GM21526 (cell line): ENCODE data around the gene SUPT3H.

Experiments used
- ATAC-seq: cut with Tn5 transposase; IDR thresholded peaks from one replicate; pipeline ENCODE4 v1.9.1; 2021; ENCODE audit warnings: moderate library complexity; ENCODE audit not compliant: unreplicated experiment, low FRiP score

SUPT3H gene

DNA sequence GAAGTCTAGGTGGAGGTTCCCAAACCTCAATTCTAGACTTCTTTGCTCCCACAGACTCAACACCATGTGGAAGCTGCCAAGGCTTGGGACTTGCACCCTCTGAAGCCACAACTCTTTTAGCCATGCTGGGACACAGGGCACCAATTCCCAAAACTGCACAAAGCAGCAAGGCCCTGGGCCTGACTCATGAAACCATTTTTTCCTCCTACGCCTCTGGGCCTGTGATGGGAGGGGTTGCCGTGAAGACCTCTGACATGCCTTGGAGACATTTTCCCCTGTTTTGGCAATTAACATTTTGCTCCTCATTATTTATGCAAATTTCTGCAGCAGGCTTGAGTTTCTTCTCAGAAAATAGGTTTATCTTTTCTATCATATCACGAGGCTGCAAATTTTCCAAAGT lies 405.0 kb downstream of the SUPT3H start:
- no peak for ATAC-seq

DNA sequence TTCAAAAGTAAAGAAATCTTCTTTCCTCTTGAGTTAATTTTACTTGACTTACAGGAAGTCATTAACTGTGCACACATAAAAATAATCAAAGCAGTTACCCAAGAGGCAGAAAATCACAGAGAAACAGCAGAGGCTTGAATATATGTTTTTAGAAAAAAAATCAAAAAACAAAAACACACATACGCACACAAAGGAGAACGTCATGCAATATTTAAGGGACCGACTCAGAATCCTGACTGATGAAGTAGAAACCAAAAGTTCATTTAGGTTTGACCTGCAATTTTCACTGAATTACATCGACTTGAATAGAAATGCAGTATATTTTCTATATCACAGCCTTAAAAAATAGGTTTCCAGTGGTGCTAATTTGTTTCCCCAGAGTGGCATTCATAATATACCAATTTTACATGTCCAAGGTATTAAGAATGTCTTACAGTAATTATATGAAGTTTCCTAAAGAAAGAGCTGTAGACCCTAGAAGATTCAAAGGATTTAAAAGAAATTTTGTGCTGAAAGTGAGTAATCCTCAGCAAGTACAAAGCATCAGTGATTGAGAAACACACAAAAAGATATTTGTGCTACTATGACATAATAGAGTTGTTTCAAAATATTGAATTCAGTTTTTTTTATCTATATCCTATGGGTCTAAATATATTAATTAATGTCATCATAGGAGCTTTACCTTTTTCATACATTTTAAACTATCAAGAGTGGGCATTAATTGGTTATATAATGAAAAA lies 408.1 kb downstream of the SUPT3H start:
- no peak for ATAC-seq

DNA sequence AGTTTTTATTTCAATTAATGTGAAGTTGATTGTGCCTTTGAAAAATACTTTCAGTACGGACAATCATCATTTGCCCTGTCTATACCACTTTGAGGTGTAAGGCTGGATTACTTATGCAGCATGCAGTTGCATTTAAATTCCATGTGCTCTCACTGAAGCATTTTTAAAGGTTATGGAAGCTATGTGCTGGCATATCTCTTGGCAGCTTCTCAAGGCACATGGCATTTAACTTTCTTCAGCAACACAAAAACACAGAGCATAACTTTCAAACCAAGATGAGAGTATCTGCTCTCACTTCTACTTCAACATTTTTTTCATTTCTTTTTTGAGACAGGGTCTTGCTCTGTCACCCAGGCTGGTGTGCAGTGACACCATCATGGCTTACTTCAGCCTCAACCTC lies 410.3 kb downstream of the SUPT3H start:
- ATAC-seq, result no peak

DNA sequence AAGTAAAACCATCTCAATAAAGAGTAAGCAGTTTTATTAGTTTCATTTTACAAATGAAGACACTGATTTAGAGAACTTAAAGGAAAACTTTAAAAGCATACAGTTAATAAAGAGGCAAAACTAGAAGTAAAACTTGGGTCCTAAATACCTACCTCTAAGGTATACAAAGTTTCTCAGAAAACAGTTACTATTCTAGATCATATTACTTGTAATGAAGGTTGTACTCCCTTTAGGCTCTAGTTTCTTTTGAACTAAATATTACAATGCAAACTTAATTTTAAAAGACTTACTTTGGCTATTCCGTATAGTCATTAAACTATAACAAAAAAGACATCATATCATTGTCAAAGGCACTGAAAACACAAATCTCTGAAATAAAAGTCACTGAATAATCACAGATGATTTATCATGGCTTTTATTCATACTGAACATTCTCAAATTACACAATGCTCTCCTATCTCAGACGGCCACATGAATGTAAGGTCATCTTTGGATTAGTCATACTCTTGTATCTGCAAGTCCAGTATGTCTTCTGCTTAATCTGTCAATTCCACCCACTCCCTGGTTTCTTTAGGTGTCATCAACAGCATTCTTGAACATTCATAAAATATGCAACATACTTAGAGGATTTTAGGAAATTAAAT lies 411.2 kb downstream of the SUPT3H start:
- ATAC-seq, result no peak

DNA sequence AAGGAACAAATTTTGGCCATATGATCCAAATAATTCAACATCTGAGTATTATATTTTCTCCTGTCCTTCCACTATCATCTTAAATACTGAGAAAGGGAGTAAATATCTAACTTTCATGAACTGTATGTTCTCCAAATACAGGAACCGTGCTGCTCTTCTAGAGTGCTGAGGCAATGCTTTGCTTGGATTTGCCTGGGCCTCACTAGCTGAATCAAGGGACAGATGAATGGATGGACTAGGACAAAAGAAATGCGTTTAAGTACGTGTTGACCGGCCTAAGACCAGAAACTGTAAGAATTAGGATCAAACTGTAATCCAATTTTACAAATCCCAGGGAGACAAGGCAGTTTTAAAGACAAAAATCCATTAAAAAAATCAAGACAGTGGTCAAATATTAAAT lies 412.0 kb downstream of the SUPT3H start:
- ATAC-seq, result no peak

DNA sequence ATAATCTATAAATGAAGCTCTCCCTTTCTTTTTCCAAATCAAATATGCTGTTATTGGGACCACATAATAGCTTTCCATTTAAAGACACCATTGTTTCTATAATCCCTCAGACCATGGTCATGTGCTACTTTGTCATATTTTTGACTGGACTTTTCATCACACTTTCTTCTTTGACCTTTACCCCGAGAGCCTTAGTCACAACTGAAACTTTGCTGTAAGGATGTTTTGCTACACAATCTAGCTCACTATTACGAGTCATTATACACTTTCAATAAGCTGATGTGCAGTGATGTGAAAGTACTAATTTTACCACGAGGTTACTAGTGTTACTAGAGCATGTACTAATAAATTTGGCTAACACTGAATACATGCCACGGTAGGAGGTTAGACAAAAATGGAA lies 416.8 kb downstream of the SUPT3H start:
- no peak for ATAC-seq

DNA sequence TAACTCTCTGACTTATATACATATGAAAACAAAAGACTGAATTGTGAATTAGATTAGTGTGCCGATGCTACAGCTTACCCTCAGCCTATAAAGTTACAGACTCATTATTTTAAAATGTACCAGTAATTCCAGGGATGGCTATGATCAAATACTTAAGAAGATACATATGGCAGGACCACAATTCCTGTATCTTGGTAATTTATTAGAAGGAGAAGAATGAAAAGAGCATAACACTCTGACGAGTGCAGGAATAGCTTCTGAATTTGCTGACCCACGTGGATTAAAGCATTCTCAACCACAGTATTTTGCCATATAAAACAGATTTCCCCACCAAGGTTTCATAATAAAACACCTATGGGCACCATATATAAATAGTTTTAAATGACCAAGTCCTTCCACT lies 418.1 kb downstream of the SUPT3H start:
- no peak for ATAC-seq

- ATAC-seq, result no peak
Observed at GRCh38 chr6:44957156-44957555, 420.6 kb downstream of the SUPT3H start.

- ATAC-seq, result no peak
Observed at GRCh38 chr6:44956396-44956795, 421.3 kb downstream of the SUPT3H start.

- ATAC-seq, result no peak
Observed at GRCh38 chr6:44955145-44955544, 422.6 kb downstream of the SUPT3H start.

GRCh38 chr6:44954281-44954680 lies 423.5 kb downstream of the SUPT3H start:
- no peak for ATAC-seq

DNA sequence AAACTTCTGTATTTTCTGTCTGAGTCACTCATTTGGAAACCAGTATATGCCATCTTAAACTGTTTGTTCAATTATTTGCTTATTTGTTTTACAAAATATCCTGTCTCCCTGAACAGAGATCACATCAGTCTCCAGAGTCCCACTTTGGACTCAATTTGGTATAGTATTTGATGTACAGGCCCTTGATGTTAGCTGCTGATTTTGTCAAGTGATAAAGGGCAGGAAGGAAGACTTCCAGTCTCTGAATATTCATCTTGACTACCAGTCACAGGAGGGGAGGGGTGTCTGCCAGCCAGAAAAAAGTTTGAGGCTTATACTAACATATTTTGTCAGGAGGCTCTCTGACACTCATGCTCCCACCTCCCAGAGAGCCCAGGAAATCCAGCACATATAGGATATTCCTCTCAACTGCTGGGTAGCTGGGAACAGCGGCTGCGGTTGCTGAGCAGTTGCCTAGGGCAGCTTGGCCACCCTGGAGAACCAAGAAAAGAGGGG lies 426.4 kb downstream of the SUPT3H start:
- ATAC-seq, result no peak

GRCh38 chr6:44949596-44950201 lies 428.0 kb downstream of the SUPT3H start:
- no peak for ATAC-seq

GRCh38 chr6:44943541-44943940 lies 434.2 kb downstream of the SUPT3H start:
- ATAC-seq, result no peak

- no peak for ATAC-seq
Observed at GRCh38 chr6:44942798-44943197, 434.9 kb downstream of the SUPT3H start.

- ATAC-seq, result no peak
Observed at GRCh38 chr6:44942201-44942600, 435.5 kb downstream of the SUPT3H start.

GRCh38 chr6:44940367-44940766 lies 437.4 kb downstream of the SUPT3H start:
- ATAC-seq, result no peak

- ATAC-seq, result no peak
Observed at GRCh38 chr6:44935693-44936300, 441.9 kb downstream of the SUPT3H start.

GRCh38 chr6:44933108-44933507 lies 444.6 kb downstream of the SUPT3H start:
- ATAC-seq, result no peak

DNA sequence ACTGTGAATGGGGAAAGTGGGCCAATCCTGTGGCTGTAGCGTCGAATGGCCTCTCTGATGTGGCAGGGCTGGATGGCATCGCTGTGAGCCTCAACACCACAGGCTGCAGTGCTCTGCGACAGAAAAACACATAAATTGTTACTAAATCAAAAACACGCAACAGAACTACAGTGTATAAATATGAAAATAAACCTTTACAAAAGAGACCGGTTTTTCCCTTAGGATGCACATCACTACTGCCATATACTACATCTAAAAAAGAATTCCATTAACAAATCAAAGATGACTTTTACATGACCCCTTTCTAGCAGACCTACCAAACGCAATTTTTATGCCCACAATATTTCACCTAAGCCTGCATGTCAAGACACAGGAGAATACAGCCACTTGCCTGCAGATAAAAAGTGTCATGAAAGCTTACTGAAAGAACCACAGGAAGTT lies 445.1 kb downstream of the SUPT3H start:
- ATAC-seq, result no peak

DNA sequence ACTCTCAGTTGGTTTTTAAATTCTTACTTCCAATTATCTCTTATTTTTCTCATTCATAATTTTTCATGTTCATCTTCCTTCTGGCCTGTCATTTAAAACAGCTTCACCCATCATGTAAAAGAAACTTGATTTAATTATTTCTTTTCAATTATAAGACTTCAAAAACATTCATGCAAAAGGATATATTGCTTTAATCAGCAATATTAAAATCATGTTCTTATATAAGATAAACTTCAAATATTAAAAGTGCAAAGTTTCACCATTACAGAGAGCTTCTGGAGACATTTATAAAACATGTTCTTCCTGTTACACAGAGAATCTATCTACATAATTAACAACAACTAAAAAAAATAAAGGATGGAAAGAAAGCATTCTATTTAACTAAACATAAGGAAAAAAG lies 446.3 kb downstream of the SUPT3H start:
- no peak for ATAC-seq
